Mucosa of gallbladder (tissue), 1 donor: ENCODE results near the gene UGT1A8. TPM values are rescaled to one million over a fixed set of nuclear protein-coding genes. Genes with fewer than 3 reads are reported as not detected.
"Not testable (repeated sequence)": the region's sequence is repeated elsewhere in the genome, so short reads cannot be mapped to it uniquely, and the experiment has no call there.

Source experiments
- DNase-seq: peaks from one replicate; pipeline ENCODE4 v3.0.0-alpha.2; 2020; ENCODE audit warnings: low spot score
- total RNA-seq: library from RNA; stranded (reverse); gene quantifications from one replicate; pipeline ENCODE4 v1.2.1, GENCODE V29; 2021
- donor health status: DM: no; HTN: no; CAD: no.

UGT1A8 gene
- total RNA-seq, 1 donor from 2014 or later, result 26.4 TPM

- DNase-seq, result no peak
Observed at GRCh38 chr2:233686928-233687327, 69.5 kb downstream of the UGT1A8 start.

- DNase-seq, result no peak
Observed at GRCh38 chr2:233688341-233688740, 70.9 kb downstream of the UGT1A8 start.

GRCh38 chr2:233689031-233689430 is 71.6 kb downstream of the UGT1A8 start:
- no peak for DNase-seq

- no peak for DNase-seq
Observed at GRCh38 chr2:233689501-233689900, 72.1 kb downstream of the UGT1A8 start.

- peak; percentile 45 for DNase-seq
Observed at GRCh38 chr2:233690444-233690843, 73.0 kb downstream of the UGT1A8 start.

- no peak for DNase-seq
Observed at GRCh38 chr2:233691443-233692433, 74.3 kb downstream of the UGT1A8 start.

GRCh38 chr2:233692648-233693047 is 75.2 kb downstream of the UGT1A8 start, which contains the start of gene UGT1A6:
Gene UGT1A6 (plus strand): TSS chr2:233692890. CDS start chr2:233693005, 115 bp downstream.
- no peak for DNase-seq

GRCh38 chr2:233693963-233694362 is 76.5 kb downstream of the UGT1A8 start:
- no peak for DNase-seq

- no peak for DNase-seq
Observed at GRCh38 chr2:233698740-233699139, 81.3 kb downstream of the UGT1A8 start.

- DNase-seq, result no peak
Observed at GRCh38 chr2:233699424-233700027, 82.1 kb downstream of the UGT1A8 start.

- peak; percentile 64 for DNase-seq
Observed at GRCh38 chr2:233700028-233700635, 82.7 kb downstream of the UGT1A8 start.

- DNase-seq, result not testable (repeated sequence)
Observed at GRCh38 chr2:233700842-233701241, 83.4 kb downstream of the UGT1A8 start.

GRCh38 chr2:233702238-233702637 is 84.8 kb downstream of the UGT1A8 start:
- DNase-seq, result no peak

GRCh38 chr2:233705911-233706506 is 88.6 kb downstream of the UGT1A8 start:
- peak; percentile 75 for DNase-seq

GRCh38 chr2:233706720-233707119 is 89.3 kb downstream of the UGT1A8 start:
- DNase-seq, result no peak

GRCh38 chr2:233707940-233708644 is 90.7 kb downstream of the UGT1A8 start:
- no peak for DNase-seq

GRCh38 chr2:233708942-233709341 is 91.5 kb downstream of the UGT1A8 start:
- DNase-seq, result no peak

GRCh38 chr2:233711312-233712008 is 94.0 kb downstream of the UGT1A8 start:
- peak; percentile 82 for DNase-seq

GRCh38 chr2:233712611-233713261 is 95.3 kb downstream of the UGT1A8 start, which contains the start of gene UGT1A5:
Gene UGT1A5 (plus strand): TSS chr2:233712907. CDS start chr2:233712992, 85 bp downstream.
- DNase-seq, result peak; percentile 69

- DNase-seq, result no peak
Observed at GRCh38 chr2:233713262-233713615, 95.8 kb downstream of the UGT1A8 start.
